ENCODE results near the gene STC2. TPM values are rescaled to one million over a fixed set of nuclear protein-coding genes. Genes with fewer than 3 reads are reported as not detected.
"Not testable (repeated sequence)": the region's sequence is repeated elsewhere in the genome, so short reads cannot be mapped to it uniquely, and the experiment has no call there.

The STC2 gene
- total RNA-seq, 4 donors from 2014 or later, result 3.8 to 12.0 (median 8.7) TPM

GRCh38 chr5:173289372-173289771 lies 38.8 kb downstream of the STC2 start:
- Histone ChIP-seq H3K4me3 (replicated peaks in 1 of 3) (no peak overlapping the region), H3K27ac (no peak overlapping the region), H3K36me3 (no peaks in the 10 kb centered on the region), H3K4me1 (peaks cover 0 to 7% of the 10 kb centered on the region in 2 donors), H3K9me3 (no peaks in the 10 kb centered on the region), H3K27me3 (no peaks in the 10 kb centered on the region)
- no peak for DNase-seq
- TF ChIP-seq POLR2A (IDR thresholded peaks at IDR 0.05), result no peak
- TF ChIP-seq CTCF (IDR thresholded peaks at IDR 0.05), result no peak
- intact Hi-C loops (cut with DNase I), result loop anchor here (5.0 kb wide), 1 partner anchor 312 kb away; no protein-coding TSS in a partner anchor
- 64 to 65% methylated on average over 3 of the region's 3 CpGs for WGBS, 2 donors

GRCh38 chr5:173288632-173289031 lies 39.6 kb downstream of the STC2 start:
- TF ChIP-seq CTCF (IDR thresholded peaks at IDR 0.05) (no peak), POLR2A (IDR thresholded peaks at IDR 0.05) (no peak)
- intact Hi-C loops (cut with DNase I), result loop anchor here (5.0 kb wide), 1 partner anchor 311 kb away; no protein-coding TSS in a partner anchor
- no peak for DNase-seq
- Histone ChIP-seq H3K27me3 (no peaks in the 10 kb centered on the region), H3K36me3 (no peaks in the 10 kb centered on the region), H3K27ac (no peak overlapping the region), H3K4me1 (peaks cover 0 to 5% of the 10 kb centered on the region in 2 donors), H3K9me3 (no peaks in the 10 kb centered on the region), H3K4me3 (replicated peaks in 1 of 3) (no peak overlapping the region)
- 90 to 92% methylated on average over 2 to 4 of the region's 4 CpGs for WGBS, 2 donors

GRCh38 chr5:173287086-173287485 lies 41.1 kb downstream of the STC2 start:
- WGBS, 2 donors, result 47% methylated on average over 7 of the region's 7 CpGs
- no peak overlapping the region for H3K27ac ChIP-seq
- intact Hi-C loops (cut with DNase I), result loop anchor here (5.0 kb wide), 1 partner anchor 310 kb away; no protein-coding TSS in a partner anchor
- H3K9me3 ChIP-seq, result no peaks in the 10 kb centered on the region
- no peak for TF ChIP-seq CTCF (IDR thresholded peaks at IDR 0.05)
- TF ChIP-seq POLR2A (IDR thresholded peaks at IDR 0.05), result no peak
- no peaks in the 10 kb centered on the region for H3K27me3 ChIP-seq
- H3K4me1 ChIP-seq, result peaks cover 0 to 10% of the 10 kb centered on the region in 2 donors
- DNase-seq, result no peak
- no peak overlapping the region for H3K4me3 ChIP-seq (replicated peaks in 1 of 3)
- no peaks in the 10 kb centered on the region for H3K36me3 ChIP-seq

- H3K27me3 ChIP-seq; H3K4me3 ChIP-seq (replicated peaks in 1 of 3); intact Hi-C loops (cut with DNase I); DNase-seq; H3K27ac ChIP-seq; H3K36me3 ChIP-seq; H3K9me3 ChIP-seq: not testable (repeated sequence)
- H3K4me1 ChIP-seq, result peaks cover 0 to 10% of the 10 kb centered on the region in 2 donors
- WGBS, 2 donors, result 93 to 95% methylated on average over 4 of the region's 4 CpGs
Observed at GRCh38 chr5:173284343-173284958, 43.8 kb downstream of the STC2 start.

GRCh38 chr5:173283318-173284288 lies 44.6 kb downstream of the STC2 start:
- Histone ChIP-seq H3K36me3 (no peaks in the 10 kb centered on the region), H3K27me3 (no peaks in the 10 kb centered on the region), H3K4me1 (peaks cover 0 to 10% of the 10 kb centered on the region in 2 donors), H3K4me3 (replicated peaks in 1 of 3) (no peak overlapping the region), H3K27ac (no peak overlapping the region), H3K9me3 (no peaks in the 10 kb centered on the region)
- DNase-seq, result peak; percentile 92 to 93
- WGBS, 2 donors, result 6 to 8% methylated on average over 19 to 22 of the region's 45 CpGs
- intact Hi-C loops (cut with DNase I), result no loop called here
- TF ChIP-seq POLR2A (IDR thresholded peaks at IDR 0.05) (no peak), CTCF (IDR thresholded peaks at IDR 0.05) (peak; percentile 49 to 89 (median 66))

All from thyroid gland (tissue), 4 donors.